Neuronal stem cell (in vitro differentiated cells): ENCODE data around the gene PEX26.
A peak's percentile ranks its signal among the peaks of the same experiment; 100 is the strongest.

ENCODE experiments used
- DNase-seq: peaks from one replicate; pipeline ENCODE4 v3.0.0-alpha.2; 2013; ENCODE audit warnings: low spot score
- H2AFZ ChIP-seq: one replicate; pipeline ENCODE4 v1.6.1; 2013; ENCODE audit warnings: mild to moderate bottlenecking, low read length, inconsistent platforms
- H2AK5ac ChIP-seq: 2 replicates; pipeline ENCODE4 v1.6.1; 2013; ENCODE audit warnings: low read depth, mild to moderate bottlenecking, inconsistent platforms, low read length, moderate library complexity, mixed read lengths
- H2BK120ac ChIP-seq: 2 replicates; pipeline ENCODE4 v1.6.1; 2013; ENCODE audit warnings: low read depth, mild to moderate bottlenecking, inconsistent platforms, low read length, moderate library complexity, mixed read lengths
- H2BK12ac ChIP-seq: one replicate; pipeline ENCODE4 v1.6.1; 2013; ENCODE audit warnings: low read length, inconsistent platforms
- H2BK15ac ChIP-seq: 2 replicates; pipeline ENCODE4 v1.6.1; 2013; ENCODE audit warnings: mild to moderate bottlenecking, low read length, inconsistent platforms, mixed read lengths
- H2BK5ac ChIP-seq: one replicate; pipeline ENCODE4 v1.6.1; 2013; ENCODE audit warnings: inconsistent platforms, mild to moderate bottlenecking, low read length, moderate library complexity
- H3K14ac ChIP-seq: one replicate; pipeline ENCODE4 v1.6.1; 2013; ENCODE audit warnings: low read length, inconsistent platforms
- H3K18ac ChIP-seq: 2 replicates; pipeline ENCODE4 v1.6.1; 2013; ENCODE audit warnings: low read length, inconsistent platforms
- H3K23ac ChIP-seq: 2 replicates; pipeline ENCODE4 v1.6.1; 2013; ENCODE audit warnings: low read depth, mild to moderate bottlenecking, mixed read lengths, low read length, inconsistent platforms; ENCODE audit not compliant: poor library complexity
- H3K27ac ChIP-seq: replicated peaks from 3 replicates; pipeline ENCODE4 v1.5.1; 2013; ENCODE audit warnings: low read length, inconsistent platforms
- H3K27me3 ChIP-seq, 3 experiments: 2 replicates each; pipeline ENCODE4 v1.6.1; 2013; ENCODE audit warnings: low read length in 3 of 3, mild to moderate bottlenecking in 2 of 3, inconsistent platforms in 1 of 3, low read depth in 1 of 3, mixed read lengths in 1 of 3, moderate library complexity in 1 of 3; ENCODE audit not compliant: control insufficient read depth in 3 of 3, insufficient read depth in 3 of 3
- H3K36me3 ChIP-seq, 2 donors: replicated peaks in 1 of 2; 2 replicates each; pipeline ENCODE4 v1.6.1; 2013; ENCODE audit warnings: low read length in 2 of 2; ENCODE audit not compliant: control insufficient read depth in 2 of 2, insufficient read depth in 2 of 2
- H3K4ac ChIP-seq: 2 replicates; pipeline ENCODE4 v1.6.1; 2013; ENCODE audit warnings: inconsistent platforms, mild to moderate bottlenecking, low read length, moderate library complexity
- H3K4me1 ChIP-seq, 2 donors: 1 replicate in 1 of 2; 2 replicates in 1 of 2; pipeline ENCODE4 v1.6.1; 2013; ENCODE audit warnings: low read length in 2 of 2, low read depth in 1 of 2; ENCODE audit not compliant: control insufficient read depth in 2 of 2, insufficient read depth in 1 of 2
- H3K4me2 ChIP-seq: one replicate; pipeline ENCODE4 v1.6.1; 2013; ENCODE audit warnings: mild to moderate bottlenecking, low read length, inconsistent platforms; ENCODE audit not compliant: insufficient read depth, poor library complexity, severe bottlenecking
- H3K4me3 ChIP-seq, 2 donors: 2 replicates each; pipeline ENCODE4 v1.5.1; 2013; ENCODE audit warnings: low read length in 2 of 2, mild to moderate bottlenecking in 2 of 2, inconsistent platforms in 1 of 2, moderate library complexity in 1 of 2
- H3K79me1 ChIP-seq: one replicate; pipeline ENCODE4 v1.6.1; 2013; ENCODE audit warnings: low read depth, mild to moderate bottlenecking, inconsistent platforms, low read length, moderate library complexity
- H3K9ac ChIP-seq: one replicate; pipeline ENCODE4 v1.6.1; 2013; ENCODE audit warnings: mild to moderate bottlenecking, low read depth, low read length, inconsistent platforms; ENCODE audit not compliant: poor library complexity
- H3K9me3 ChIP-seq, 2 donors: replicated peaks in 1 of 2; 2 replicates each; pipeline versions ENCODE3 to v1.6.1; 2013; ENCODE audit warnings: low read length in 2 of 2, mild to moderate bottlenecking in 2 of 2, inconsistent platforms in 1 of 2, low read depth in 1 of 2, mixed read lengths in 1 of 2, moderate library complexity in 1 of 2; ENCODE audit not compliant: control insufficient read depth in 2 of 2, insufficient read depth in 1 of 2
- H4K8ac ChIP-seq: one replicate; pipeline ENCODE4 v1.6.1; 2013; ENCODE audit warnings: low read depth, mild to moderate bottlenecking, inconsistent platforms, low read length, moderate library complexity
- H4K91ac ChIP-seq: one replicate; pipeline ENCODE4 v1.6.1; 2013; ENCODE audit warnings: low read length, low read depth, mild to moderate bottlenecking, inconsistent platforms; ENCODE audit not compliant: poor library complexity
- WGBS, 2 donors: extraction: QIAGEN DNeasy Blood & Tissue Kit; methylation state at CpG; one replicate each; pipeline ENCODE4 v1.1.7; 2013; ENCODE audit warnings: missing lambda C conversion rate in 2 of 2, mixed read lengths in 1 of 2; ENCODE audit not compliant: insufficient read length in 2 of 2, insufficient replicate concordance in 1 of 2; ENCODE audit errors: extremely low coverage in 2 of 2; 5-methylcytosine and 5-hydroxymethylcytosine counted together

Gene PEX26

DNA sequence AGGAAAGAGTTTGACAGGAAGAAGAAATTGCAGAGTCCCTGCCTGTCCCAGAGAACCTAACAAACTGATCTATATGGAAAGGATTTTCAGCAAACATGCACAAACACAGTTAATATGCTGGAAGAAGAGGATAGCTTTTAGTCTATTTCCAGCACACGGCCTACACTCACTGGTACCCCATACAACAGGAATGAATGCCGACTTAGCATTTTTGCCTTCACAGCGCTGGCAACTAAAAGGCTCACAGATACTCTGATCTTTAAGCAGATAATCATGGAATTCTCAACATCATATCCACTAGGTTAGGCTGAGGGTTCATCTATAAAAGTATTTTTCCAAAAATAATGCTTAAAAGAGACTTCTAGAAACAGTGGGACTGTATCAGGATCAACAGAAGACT is 23.0 kb downstream of the PEX26 start:
- DNase-seq = no peak
- Histone ChIP-seq H3K4me1 (no peaks in the 10 kb centered on the region), H3K23ac (no peak overlapping the region), H3K36me3 (peaks cover 2 to 4% of the 10 kb centered on the region in 2 donors), H2AFZ (no peak overlapping the region), H3K18ac (no peak overlapping the region), H2BK12ac (no peak overlapping the region), H3K9ac (no peak overlapping the region), H3K4me3 (no peak overlapping the region), H2AK5ac (no peak overlapping the region), H3K79me1 (no peaks in the 10 kb centered on the region), H3K27ac (no peak overlapping the region), H3K4me2 (no peak overlapping the region), H2BK5ac (no peak overlapping the region), H3K14ac (no peak overlapping the region), H2BK15ac (no peak overlapping the region), H4K91ac (no peak overlapping the region), H3K9me3 (peaks cover 0 to 1% of the 10 kb centered on the region in 2 donors), H2BK120ac (no peak overlapping the region), H3K4ac (no peak overlapping the region), H3K27me3 (no peaks in the 10 kb centered on the region), H4K8ac (no peak overlapping the region)
- WGBS, 2 donors = no CpG with 5 or more reads among the region's 3 CpGs

- H3K36me3 ChIP-seq = peaks cover 2 to 4% of the 10 kb centered on the region in 2 donors
- H2BK12ac ChIP-seq = no peak overlapping the region
- no peak overlapping the region for H3K27ac ChIP-seq
- H3K4me3 ChIP-seq = peak overlapping the region in 1 of 2 donors; percentile 16
- no CpG with 5 or more reads among the region's 4 CpGs for WGBS, 2 donors
- H3K27me3 ChIP-seq = no peaks in the 10 kb centered on the region
- H3K79me1 ChIP-seq = no peaks in the 10 kb centered on the region
- H2BK15ac ChIP-seq = no peak overlapping the region
- no peak overlapping the region for H3K4ac ChIP-seq
- H4K8ac ChIP-seq = no peak overlapping the region
- H3K14ac ChIP-seq = no peak overlapping the region
- no peaks in the 10 kb centered on the region for H3K4me1 ChIP-seq
- DNase-seq = no peak
- no peak overlapping the region for H3K23ac ChIP-seq
- H4K91ac ChIP-seq = no peak overlapping the region
- no peak overlapping the region for H2AK5ac ChIP-seq
- H3K18ac ChIP-seq = no peak overlapping the region
- peaks cover 0 to 5% of the 10 kb centered on the region in 2 donors for H3K9me3 ChIP-seq
- H3K4me2 ChIP-seq = no peak overlapping the region
- H3K9ac ChIP-seq = no peak overlapping the region
- no peak overlapping the region for H2BK5ac ChIP-seq
- no peak overlapping the region for H2AFZ ChIP-seq
- no peak overlapping the region for H2BK120ac ChIP-seq
Measured at GRCh38 chr22:18101536-18101935, 23.7 kb downstream of the PEX26 start.

GRCh38 chr22:18103527-18104269 is 25.9 kb downstream of the PEX26 start:
- H2BK15ac ChIP-seq = no peak overlapping the region
- H3K4ac ChIP-seq = no peak overlapping the region
- H2BK120ac ChIP-seq = no peak overlapping the region
- H4K91ac ChIP-seq = no peak overlapping the region
- DNase-seq = no peak
- no CpG with 5 or more reads among the region's 14 CpGs for WGBS, 2 donors
- H2AFZ ChIP-seq = no peak overlapping the region
- H3K9me3 ChIP-seq = peaks cover 0 to 5% of the 10 kb centered on the region in 2 donors
- H2BK5ac ChIP-seq = no peak overlapping the region
- no peak overlapping the region for H2BK12ac ChIP-seq
- H3K4me3 ChIP-seq = no peak overlapping the region
- H4K8ac ChIP-seq = no peak overlapping the region
- H3K27me3 ChIP-seq = no peaks in the 10 kb centered on the region
- H3K79me1 ChIP-seq = no peaks in the 10 kb centered on the region
- H3K18ac ChIP-seq = no peak overlapping the region
- H2AK5ac ChIP-seq = no peak overlapping the region
- H3K23ac ChIP-seq = no peak overlapping the region
- H3K14ac ChIP-seq = no peak overlapping the region
- no peaks in the 10 kb centered on the region for H3K4me1 ChIP-seq
- peaks cover 2 to 4% of the 10 kb centered on the region in 2 donors for H3K36me3 ChIP-seq
- H3K9ac ChIP-seq = no peak overlapping the region
- H3K27ac ChIP-seq = no peak overlapping the region
- no peak overlapping the region for H3K4me2 ChIP-seq

DNA sequence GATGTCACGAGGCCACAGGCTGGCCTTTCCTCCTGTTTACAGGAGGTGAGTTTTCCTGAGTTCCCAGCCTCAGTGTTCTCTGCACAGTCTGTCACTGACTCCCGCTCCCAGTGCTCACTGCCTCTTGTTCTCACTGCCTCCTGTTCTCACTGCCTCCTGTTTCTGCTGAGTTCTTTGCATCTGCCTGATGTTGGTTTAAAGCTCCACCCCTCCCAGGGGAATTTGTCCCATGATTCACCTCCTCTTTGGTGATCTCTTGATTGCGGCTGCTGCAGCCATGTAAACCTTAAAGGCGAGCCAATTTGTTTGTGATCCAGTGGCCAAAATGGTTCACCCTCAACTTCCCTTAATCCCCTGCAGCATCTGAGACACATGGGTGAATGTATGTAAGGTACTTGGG is 26.8 kb downstream of the PEX26 start:
- H3K4me3 ChIP-seq = no peak overlapping the region
- no peak overlapping the region for H2AK5ac ChIP-seq
- H2BK12ac ChIP-seq = no peak overlapping the region
- no peaks in the 10 kb centered on the region for H3K79me1 ChIP-seq
- no peak overlapping the region for H2AFZ ChIP-seq
- H3K27me3 ChIP-seq = peaks cover 0 to under 1% (median 0%) of the 10 kb centered on the region in 3 experiments
- H3K9ac ChIP-seq = no peak overlapping the region
- peaks cover 0 to 5% of the 10 kb centered on the region in 2 donors for H3K9me3 ChIP-seq
- no peak overlapping the region for H2BK15ac ChIP-seq
- no peak overlapping the region for H2BK5ac ChIP-seq
- H2BK120ac ChIP-seq = no peak overlapping the region
- DNase-seq = no peak
- WGBS, 2 donors = no CpG with 5 or more reads among the region's 4 CpGs
- H3K27ac ChIP-seq = no peak overlapping the region
- H3K23ac ChIP-seq = no peak overlapping the region
- H3K36me3 ChIP-seq = peaks cover 1 to 2% of the 10 kb centered on the region in 2 donors
- H3K4me2 ChIP-seq = no peak overlapping the region
- no peaks in the 10 kb centered on the region for H3K4me1 ChIP-seq
- H4K91ac ChIP-seq = no peak overlapping the region
- no peak overlapping the region for H3K4ac ChIP-seq
- no peak overlapping the region for H3K14ac ChIP-seq
- no peak overlapping the region for H3K18ac ChIP-seq
- no peak overlapping the region for H4K8ac ChIP-seq
